ENCODE measurements around the gene ANKZF1. TPM values are rescaled to one million over a fixed set of nuclear protein-coding genes. Genes with fewer than 3 reads are reported as not detected.

ANKZF1 gene
- total RNA-seq, 6 experiments from 2014 or later: 19.3 to 27.8 (median 24.5) TPM

GRCh38 chr2:219245899-219246230, 16.3 kb downstream of the ANKZF1 start:
- intact Hi-C loops (cut with DNase I): no loop called here
- ATAC-seq: no peak
- WGBS (ENCODE audit: insufficient coverage, low coverage, low lambda C conversion rate, missing lambda C conversion rate): 0% methylated on average over 6 of the region's 10 CpGs

DNA sequence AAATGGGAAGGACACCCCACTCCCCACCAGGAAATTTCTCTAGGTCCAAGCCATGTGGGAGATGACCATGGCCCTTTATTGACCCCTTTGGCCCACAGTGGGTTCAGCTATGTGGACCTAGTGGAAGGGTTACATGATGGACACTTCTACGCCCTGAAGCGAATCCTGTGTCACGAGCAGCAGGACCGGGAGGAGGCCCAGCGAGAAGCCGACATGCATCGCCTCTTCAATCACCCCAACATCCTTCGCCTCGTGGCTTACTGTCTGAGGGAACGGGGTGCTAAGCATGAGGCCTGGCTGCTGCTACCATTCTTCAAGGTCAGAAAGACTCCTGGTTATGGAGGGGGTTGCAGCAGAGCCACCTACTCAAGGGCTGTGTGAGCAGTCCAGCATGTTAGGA, 17.0 kb downstream of the ANKZF1 start:
- H3K27ac ChIP-seq: no peak overlapping the region
- H3K36me3 ChIP-seq: peaks cover 0 to 5% (median 2%) of the 10 kb centered on the region in 4 donors
- TF ChIP-seq POLR2A (IDR thresholded peaks at IDR 0.05) (no peak), CTCF (IDR thresholded peaks at IDR 0.05) (no peak)
- no peaks in the 10 kb centered on the region for H3K9me3 ChIP-seq
- H3K27me3 ChIP-seq: no peaks in the 10 kb centered on the region
- H3K4me3 ChIP-seq: no peak overlapping the region
- ATAC-seq: no peak
- peaks cover 2 to 57% (median 25%) of the 10 kb centered on the region in 4 donors for H3K4me1 ChIP-seq
- 92% methylated on average over 8 of the region's 10 CpGs for WGBS (ENCODE audit: insufficient coverage, low coverage, low lambda C conversion rate, missing lambda C conversion rate)
- intact Hi-C loops (cut with DNase I): no loop called here
- no peak for DNase-seq

More at GRCh38 chr2:219245899-219246230, 16.3 kb downstream of the ANKZF1 start:
- Histone ChIP-seq H3K4me3 (peak overlapping the region; percentile 96 to 98 (median 96)), H3K36me3 (peaks cover 0 to 5% (median 2%) of the 10 kb centered on the region in 4 donors), H3K4me1 (peaks cover 2 to 55% (median 25%) of the 10 kb centered on the region in 4 donors), H3K27ac (peak overlapping the region; percentile 94 to 95 (median 94)), H3K27me3 (no peaks in the 10 kb centered on the region), H3K9me3 (no peaks in the 10 kb centered on the region)
- TF ChIP-seq POLR2A (IDR thresholded peaks at IDR 0.05) (no peak), CTCF (IDR thresholded peaks at IDR 0.05) (no peak)
- no peak for DNase-seq

GRCh38 chr2:219247678-219248642, 18.4 kb downstream of the ANKZF1 start:
- Histone ChIP-seq H3K4me1 (peaks cover 2 to 57% (median 29%) of the 10 kb centered on the region in 4 donors), H3K27me3 (no peaks in the 10 kb centered on the region), H3K4me3 (no peak overlapping the region), H3K27ac (peak overlapping the region in 2 of 3 donors; percentile 85 to 94), H3K36me3 (peaks cover 0 to 5% (median 2%) of the 10 kb centered on the region in 4 donors), H3K9me3 (no peaks in the 10 kb centered on the region)
- DNase-seq (no peak), ATAC-seq (no peak)
- intact Hi-C loops (cut with DNase I): no loop called here
- 73% methylated on average over 4 of the region's 17 CpGs for WGBS (ENCODE audit: insufficient coverage, low coverage, low lambda C conversion rate, missing lambda C conversion rate)
- TF ChIP-seq CTCF (IDR thresholded peaks at IDR 0.05) (no peak), POLR2A (IDR thresholded peaks at IDR 0.05) (peak; percentile 18)

- H3K9me3 ChIP-seq: no peaks in the 10 kb centered on the region
- peaks cover 0 to 5% (median 2%) of the 10 kb centered on the region in 4 donors for H3K36me3 ChIP-seq
- H3K4me3 ChIP-seq: peak overlapping the region in 1 of 3 donors; percentile 17
- TF ChIP-seq CTCF (IDR thresholded peaks at IDR 0.05) (no peak), POLR2A (IDR thresholded peaks at IDR 0.05) (no peak)
- no peaks in the 10 kb centered on the region for H3K27me3 ChIP-seq
- intact Hi-C loops (cut with DNase I): no loop called here
- ATAC-seq (no peak), DNase-seq (no peak)
- WGBS (ENCODE audit: insufficient coverage, low coverage, low lambda C conversion rate, missing lambda C conversion rate): 58% methylated on average over 2 of the region's 2 CpGs
- H3K4me1 ChIP-seq: peaks cover 2 to 57% (median 30%) of the 10 kb centered on the region in 4 donors
- peak overlapping the region; percentile 76 to 94 (median 85) for H3K27ac ChIP-seq
These were observed 19.2 kb downstream of the ANKZF1 start for GRCh38 chr2:219248845-219249202.

All from right lobe of liver (tissue), 6 donors.